HepG2 (cell line): ENCODE results near the gene GPX7. TPM values are rescaled to one million over a fixed set of nuclear protein-coding genes. Genes with fewer than 3 reads are reported as not detected.

Experiments
- CC2D1A ChIP-seq: sonication (generic); formaldehyde crosslinking; IDR thresholded peaks from 2 replicates; pipeline ENCODE4 v1.8.1; 2023; ENCODE audit warnings: mild to moderate bottlenecking, missing genetic modification reagents
- HDAC6 ChIP-seq: fragments of 200-600 bp; sonication (generic); IDR thresholded peaks from 2 replicates; pipeline ENCODE4 v1.7.0; 2017; ENCODE audit warnings: mild to moderate bottlenecking, antibody characterized with exemption, low read length, low read depth
- MLX ChIP-seq: IDR thresholded peaks from 2 replicates; pipeline ENCODE4 v1.6.1; 2016
- NPAS2 ChIP-seq: sonication (generic); formaldehyde crosslinking; IDR thresholded peaks from 2 replicates; pipeline ENCODE4 v1.8.0; 2022; ENCODE audit warnings: mild to moderate bottlenecking, missing genetic modification reagents, borderline replicate concordance
- TCF7L2 ChIP-seq: IDR thresholded peaks from 2 replicates; pipeline ENCODE4 v1.6.1; 2011; ENCODE audit warnings: mild to moderate bottlenecking, low read depth, low read length, moderate library complexity
- ZBTB10 ChIP-seq: sonication (generic); formaldehyde crosslinking; IDR thresholded peaks from 2 replicates; pipeline ENCODE4 v1.4.0; 2020; ENCODE audit warnings: missing genetic modification reagents, borderline replicate concordance
- ZNF468 ChIP-seq: sonication (generic); formaldehyde crosslinking; IDR thresholded peaks from 2 replicates; pipeline ENCODE4 v1.8.0; 2022; ENCODE audit warnings: mild to moderate bottlenecking, moderate library complexity, missing genetic modification reagents
- ZNF782 ChIP-seq: sonication (generic); formaldehyde crosslinking; IDR thresholded peaks from 2 replicates; pipeline ENCODE4 v1.4.0; 2020; ENCODE audit warnings: missing genetic modification reagents, mild to moderate bottlenecking, borderline replicate concordance
- ZNF891 ChIP-seq: sonication (generic); formaldehyde crosslinking; IDR thresholded peaks from 2 replicates; pipeline ENCODE4 v1.5.0; 2020; ENCODE audit warnings: mild to moderate bottlenecking, missing genetic modification reagents
- polyA plus RNA-seq, 8 experiments: library from polyadenylated mRNA; depleted of rRNA in 3 of 8; stranded (reverse) in 7 of 8; unstranded in 1 of 8; fragments of >200 nt; fragmentation: Illumina TruSeq in 4 of 8; extraction: Trizol in 4 of 8; gene quantifications; 2 replicates each; pipeline versions ENCODE4 v1.2.1 to v1.2.3, GENCODE V29; 2011 to 2016; ENCODE audit warnings: low read depth in 4 of 8, missing spikeins in 1 of 8, mixed read lengths in 1 of 8; ENCODE audit not compliant: insufficient read depth in 1 of 8
- total RNA-seq, 5 experiments: library from RNA; depleted of rRNA; stranded (reverse); fragments of >200 nt; fragmentation: Illumina TruSeq; extraction: Trizol; gene quantifications; 2 replicates each; pipeline ENCODE4 v1.2.3, GENCODE V29; 2016; ENCODE audit warnings: low read depth in 1 of 5

Gene GPX7
- total and polyA plus RNA-seq, 2 of the 13 experiments (the other 11 are each of a cell fraction or from before 2014, with no cell fraction given) = 14.1 to 16.2 TPM

GRCh38 chr1:52552505-52553361 is 49.4 kb upstream of the GPX7 start, which contains the start of gene TUT4 (continued):
- peak; percentile 92; the same call in 1 of the 2 replicates for TF ChIP-seq ZNF891
- no peak for TF ChIP-seq TCF7L2
- TF ChIP-seq HDAC6 = no peak
- no peak for TF ChIP-seq ZNF468 (CRISPR knock-in tag)
- TF ChIP-seq ZNF782 (CRISPR knock-in tag) = peak; percentile 79; the same call in 1 of the 2 replicates
- TF ChIP-seq CC2D1A (CRISPR knock-in tag) = no peak
- no peak for TF ChIP-seq NPAS2 (CRISPR knock-in tag)
- TF ChIP-seq MLX (CRISPR knock-in tag) = no peak
- peak; percentile 63 for TF ChIP-seq ZBTB10
- TF ChIP-seq, all 625 proteins: peak for 178
